Measurements from ENCODE around the gene PEBP1. TPM values are rescaled to one million over a fixed set of nuclear protein-coding genes. Genes with fewer than 3 reads are reported as not detected.

Gene PEBP1
- total RNA-seq, 1 experiment from 2014 or later = 368 TPM

GRCh38 chr12:118145113-118145797 lies 9.3 kb downstream of the PEBP1 start:
- BruUV-seq (replicated peaks) = TSS peak; percentile 87
- ChIA-PET CTCF (no interaction called here), POLR2A (ENCODE audit: unreplicated experiment) (no interaction called here)
- Histone ChIP-seq H3K4me2 (ENCODE audit: low read length) (no peak overlapping the region), H2AFZ (ENCODE audit: low read length) (no peak overlapping the region), H3K9ac (ENCODE audit: low read length) (no peak overlapping the region), H3F3A (ENCODE audit: low read length, unreplicated experiment) (no peaks in the 10 kb centered on the region), H3K9me2 (replicated peaks; ENCODE audit: low read length) (no peaks in the 10 kb centered on the region), H3K79me2 (ENCODE audit: low read length) (no peaks in the 10 kb centered on the region), H3K36me3 (ENCODE audit: low read depth, low read length) (peaks cover 34% of the 10 kb centered on the region), H3K27ac (ENCODE audit: low read length) (no peak overlapping the region), H3K27me3 (ENCODE audit: low read length) (no peaks in the 10 kb centered on the region), H3K9me3 (ENCODE audit: low read length) (no peaks in the 10 kb centered on the region), H3K4me1 (ENCODE audit: insufficient read depth, low read length) (no peaks in the 10 kb centered on the region), H3K4me3 (ENCODE audit: low read length) (no peak overlapping the region), H4K20me1 (ENCODE audit: low read length) (no peaks in the 10 kb centered on the region)
- intact Hi-C loops (cut with micrococcal nuclease) = no loop called here
- ATAC-seq (no peak), DNase-seq (no peak)
- TF ChIP-seq EZH2 (IDR thresholded peaks at IDR 0.05; ENCODE audit: low read length, unreplicated experiment) (no peak), CTCF (conservative IDR thresholded peaks at IDR 0.05; ENCODE audit: low read depth, low read length) (no peak)

DNA sequence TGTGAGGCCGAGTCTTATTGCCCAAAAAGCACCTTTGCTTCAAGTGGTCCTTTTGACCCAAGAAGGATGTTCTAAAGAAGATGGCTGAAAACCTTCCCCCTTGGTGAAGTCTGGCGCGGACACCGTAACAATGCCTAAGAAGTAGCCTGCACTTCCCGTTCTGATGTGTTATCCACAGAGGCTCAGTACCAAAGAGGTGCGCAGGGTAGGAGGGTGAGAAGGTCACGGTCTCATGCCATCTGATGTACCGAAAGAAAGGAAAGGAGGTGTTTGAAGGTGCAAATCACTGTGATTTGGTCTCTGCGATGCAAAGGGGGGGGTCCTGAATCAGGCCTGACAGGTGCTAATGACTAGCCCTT lies 9.9 kb downstream of the PEBP1 start:
- Histone ChIP-seq H3K36me3 (ENCODE audit: low read depth, low read length) (peaks cover 33% of the 10 kb centered on the region), H3K4me3 (ENCODE audit: low read length) (no peak overlapping the region), H3K79me2 (ENCODE audit: low read length) (no peaks in the 10 kb centered on the region), H3K4me1 (ENCODE audit: insufficient read depth, low read length) (no peaks in the 10 kb centered on the region), H3K27me3 (ENCODE audit: low read length) (no peaks in the 10 kb centered on the region), H3K9ac (ENCODE audit: low read length) (no peak overlapping the region), H4K20me1 (ENCODE audit: low read length) (no peaks in the 10 kb centered on the region), H3K4me2 (ENCODE audit: low read length) (no peak overlapping the region), H2AFZ (ENCODE audit: low read length) (no peak overlapping the region), H3F3A (ENCODE audit: low read length, unreplicated experiment) (no peaks in the 10 kb centered on the region), H3K9me2 (replicated peaks; ENCODE audit: low read length) (no peaks in the 10 kb centered on the region), H3K27ac (ENCODE audit: low read length) (no peak overlapping the region), H3K9me3 (ENCODE audit: low read length) (no peaks in the 10 kb centered on the region)
- TF ChIP-seq CTCF (conservative IDR thresholded peaks at IDR 0.05; ENCODE audit: low read depth, low read length) (no peak), EZH2 (IDR thresholded peaks at IDR 0.05; ENCODE audit: low read length, unreplicated experiment) (no peak), EZH2phosphoT487 (IDR thresholded peaks at IDR 0.05; ENCODE audit: borderline replicate concordance, low read length) (no peak)
- no peak for DNase-seq
- no peak for ATAC-seq
- CTCF ChIA-PET = no interaction called here
- BruUV-seq (replicated peaks) = no TSS peak
- intact Hi-C loops (cut with micrococcal nuclease) = no loop called here
- POLR2A ChIA-PET (ENCODE audit: unreplicated experiment) = no interaction called here

GRCh38 chr12:118148287-118148686 lies 12.4 kb downstream of the PEBP1 start:
- Histone ChIP-seq H3F3A (ENCODE audit: low read length, unreplicated experiment) (no peaks in the 10 kb centered on the region), H4K20me1 (ENCODE audit: low read length) (no peaks in the 10 kb centered on the region), H3K9me2 (replicated peaks; ENCODE audit: low read length) (no peaks in the 10 kb centered on the region), H3K4me2 (ENCODE audit: low read length) (no peak overlapping the region), H3K4me1 (ENCODE audit: insufficient read depth, low read length) (no peaks in the 10 kb centered on the region), H3K9ac (ENCODE audit: low read length) (no peak overlapping the region), H3K27me3 (ENCODE audit: low read length) (no peaks in the 10 kb centered on the region), H3K4me3 (ENCODE audit: low read length) (no peak overlapping the region), H2AFZ (ENCODE audit: low read length) (no peak overlapping the region), H3K27ac (ENCODE audit: low read length) (no peak overlapping the region), H3K79me2 (ENCODE audit: low read length) (no peaks in the 10 kb centered on the region), H3K9me3 (ENCODE audit: low read length) (no peaks in the 10 kb centered on the region), H3K36me3 (ENCODE audit: low read depth, low read length) (peaks cover 24% of the 10 kb centered on the region; the same call in 1 of the 2 replicates)
- no peak for DNase-seq
- intact Hi-C loops (cut with micrococcal nuclease) = no loop called here
- POLR2A ChIA-PET (ENCODE audit: unreplicated experiment) = no interaction called here
- ATAC-seq = no peak
- CTCF ChIA-PET = no interaction called here
- BruUV-seq (replicated peaks) = TSS peak; percentile 12
- TF ChIP-seq EZH2phosphoT487 (IDR thresholded peaks at IDR 0.05; ENCODE audit: borderline replicate concordance, low read length) (no peak), EZH2 (IDR thresholded peaks at IDR 0.05; ENCODE audit: low read length, unreplicated experiment) (no peak), CTCF (conservative IDR thresholded peaks at IDR 0.05; ENCODE audit: low read depth, low read length) (no peak)

All from PC-3 (cell line).